Body of pancreas (tissue), 4 donors: ENCODE measurements around the gene NVL. TPM values are rescaled to one million over a fixed set of nuclear protein-coding genes. Genes with fewer than 3 reads are reported as not detected.
"Not testable (repeated sequence)": the region's sequence is repeated elsewhere in the genome, so short reads cannot be mapped to it uniquely, and the experiment has no call there.

ENCODE experiments used
- ATAC-seq: fragments of 150-250 bp; one replicate; pipeline ENCODE4 v1.9.1; 2016
- DNase-seq, 4 donors: peaks; one replicate each; pipeline ENCODE4 v3.0.0-alpha.2; 2019
- H3K27ac ChIP-seq, 4 donors: fragments of 200-600 bp; sonication (generic); 1 replicate in 3 of 4; 2 replicates in 1 of 4; pipeline versions ENCODE4 v1.5.1 to v1.6.1; 2016 to 2019; ENCODE audit warnings: mild to moderate bottlenecking in 1 of 4, mixed read lengths in 1 of 4, moderate library complexity in 1 of 4
- H3K27me3 ChIP-seq, 2 donors: fragments of 200-600 bp; sonication (generic); one replicate each; pipeline ENCODE4 v1.6.0; 2016; ENCODE audit warnings: mild to moderate bottlenecking in 1 of 2
- H3K36me3 ChIP-seq, 2 donors: fragments of 200-600 bp; sonication (generic); replicated peaks in 1 of 2; 2 replicates each; pipeline ENCODE4 v1.5.1; 2016; ENCODE audit warnings: low read depth in 2 of 2; ENCODE audit not compliant: insufficient read depth in 1 of 2
- H3K4me1 ChIP-seq: fragments of 200-600 bp; sonication (generic); one replicate; pipeline ENCODE4 v1.6.0; 2016
- H3K4me3 ChIP-seq, 2 donors: fragments of 200-600 bp; sonication (generic); 1 replicate in 1 of 2; 2 replicates in 1 of 2; pipeline ENCODE4 v1.5.1; 2016 to 2019
- H3K9me3 ChIP-seq, 3 donors: fragments of 200-600 bp; sonication (generic); 1 replicate in 2 of 3; 2 replicates in 1 of 3; pipeline ENCODE4 v1.5.1; 2016
- POLR2A ChIP-seq, 3 donors: fragments of 450-650 bp; IDR thresholded peaks; one replicate each; pipeline ENCODE4 v1.6.1; 2016; ENCODE audit warnings: antibody characterized with exemption in 3 of 3, mild to moderate bottlenecking in 2 of 3
- WGBS, 2 donors: methylation state at CpG; one replicate each; pipeline ENCODE4 v1.1.5; 2017; 5-methylcytosine and 5-hydroxymethylcytosine counted together
- intact Hi-C: fragments of 100-400 bp; cut with DNase I; formaldehyde crosslinking; loops from one replicate; pipeline ENCODE4 v1.15.1; 2023
- total RNA-seq, 2 donors: library from RNA; depleted of rRNA; stranded (reverse); fragments of >200 nt; gene quantifications; one replicate each; pipeline ENCODE4 v1.1.0, GENCODE V29; 2016
- TF ChIP-seq, protein P1 (sequence below), 7 experiments: fragments of 450-650 bp in 4 of 7; fragments of 200-600 bp in 3 of 7; sonication (generic) in 3 of 7; IDR thresholded peaks; one replicate each; pipeline ENCODE4 v1.5.1; 2016 to 2019; ENCODE audit warnings: antibody characterized with exemption in 7 of 7

NVL gene
- total RNA-seq, 2 donors from 2014 or later = 24.6 to 31.0 TPM

DNA sequence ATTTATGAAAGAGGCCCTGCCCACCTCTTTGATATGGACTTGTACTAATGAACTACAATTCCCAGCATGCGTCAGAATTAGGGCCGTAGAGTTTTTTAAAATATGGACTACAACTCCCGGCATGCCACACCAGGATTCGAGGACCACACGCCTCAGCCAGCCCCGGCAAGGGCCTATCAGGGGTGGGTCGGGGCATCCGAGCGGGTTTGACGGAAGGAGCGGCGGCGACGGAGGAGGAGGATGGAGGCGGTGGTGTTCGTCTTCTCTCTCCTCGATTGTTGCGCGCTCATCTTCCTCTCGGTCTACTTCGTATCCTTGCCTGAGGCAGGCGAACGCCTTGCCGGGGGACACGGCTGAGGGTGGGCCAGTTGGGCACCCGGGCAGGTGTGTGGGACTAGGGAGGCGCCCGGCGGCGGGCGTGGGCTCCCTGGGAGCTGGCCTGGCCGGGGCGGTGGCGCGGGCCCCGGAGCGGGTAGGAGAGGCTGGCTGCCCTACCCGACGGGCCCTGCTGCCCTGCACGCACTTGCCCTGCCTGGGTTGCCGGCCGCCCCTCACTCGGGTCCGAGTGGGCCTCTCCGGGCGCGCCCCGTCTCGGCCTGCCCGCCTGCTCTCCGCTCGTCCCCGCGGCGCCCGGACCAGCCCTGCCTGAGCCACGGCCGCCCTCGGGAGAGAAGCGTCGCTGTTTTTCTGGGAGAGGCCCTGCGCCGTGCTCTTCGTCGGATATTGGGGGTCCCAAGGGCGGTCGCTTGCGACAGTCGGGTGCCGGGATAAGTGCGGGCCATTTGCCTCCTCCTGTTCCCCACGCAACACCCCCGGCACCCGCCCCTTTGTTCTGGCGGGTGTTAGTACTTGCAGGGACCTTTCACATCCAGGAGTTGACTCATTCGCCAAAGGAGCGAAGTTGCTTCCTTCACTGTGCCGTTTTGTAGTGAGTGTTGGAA, 27.0 kb upstream of the NVL start, which contains the start of gene CNIH4:
CNIH4 (plus strand) TSS at position 195 of the 941 bp plus-strand sequence; CDS start at position 241, 46 bp downstream.
- Histone ChIP-seq H3K27ac (peak within 1 kb of the TSS; percentile 66 to 89 (median 82)), H3K27me3 (no peaks in the 10 kb centered on the region), H3K4me1 (peaks cover 9% of the 10 kb centered on the region), H3K36me3 (no peaks in the 10 kb centered on the region), H3K4me3 (peak within 1 kb of the TSS; percentile 91 to 96), H3K9me3 (no peaks in the 10 kb centered on the region)
- peak; percentile 84 to 96 (median 90) for DNase-seq
- TF ChIP-seq POLR2A (IDR thresholded peaks at IDR 0.05) = peak; percentile 25 to 86 (median 72)
- TF ChIP-seq, protein P1, sequence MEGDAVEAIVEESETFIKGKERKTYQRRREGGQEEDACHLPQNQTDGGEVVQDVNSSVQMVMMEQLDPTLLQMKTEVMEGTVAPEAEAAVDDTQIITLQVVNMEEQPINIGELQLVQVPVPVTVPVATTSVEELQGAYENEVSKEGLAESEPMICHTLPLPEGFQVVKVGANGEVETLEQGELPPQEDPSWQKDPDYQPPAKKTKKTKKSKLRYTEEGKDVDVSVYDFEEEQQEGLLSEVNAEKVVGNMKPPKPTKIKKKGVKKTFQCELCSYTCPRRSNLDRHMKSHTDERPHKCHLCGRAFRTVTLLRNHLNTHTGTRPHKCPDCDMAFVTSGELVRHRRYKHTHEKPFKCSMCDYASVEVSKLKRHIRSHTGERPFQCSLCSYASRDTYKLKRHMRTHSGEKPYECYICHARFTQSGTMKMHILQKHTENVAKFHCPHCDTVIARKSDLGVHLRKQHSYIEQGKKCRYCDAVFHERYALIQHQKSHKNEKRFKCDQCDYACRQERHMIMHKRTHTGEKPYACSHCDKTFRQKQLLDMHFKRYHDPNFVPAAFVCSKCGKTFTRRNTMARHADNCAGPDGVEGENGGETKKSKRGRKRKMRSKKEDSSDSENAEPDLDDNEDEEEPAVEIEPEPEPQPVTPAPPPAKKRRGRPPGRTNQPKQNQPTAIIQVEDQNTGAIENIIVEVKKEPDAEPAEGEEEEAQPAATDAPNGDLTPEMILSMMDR (IDR thresholded peaks at IDR 0.05) = peak in 1 of 7 experiments; percentile 11
- WGBS, 2 donors = 0 to 2% methylated on average over 9 to 76 of the region's 78 CpGs
- ATAC-seq = peak; percentile 98
- intact Hi-C loops = no loop called here

DNA sequence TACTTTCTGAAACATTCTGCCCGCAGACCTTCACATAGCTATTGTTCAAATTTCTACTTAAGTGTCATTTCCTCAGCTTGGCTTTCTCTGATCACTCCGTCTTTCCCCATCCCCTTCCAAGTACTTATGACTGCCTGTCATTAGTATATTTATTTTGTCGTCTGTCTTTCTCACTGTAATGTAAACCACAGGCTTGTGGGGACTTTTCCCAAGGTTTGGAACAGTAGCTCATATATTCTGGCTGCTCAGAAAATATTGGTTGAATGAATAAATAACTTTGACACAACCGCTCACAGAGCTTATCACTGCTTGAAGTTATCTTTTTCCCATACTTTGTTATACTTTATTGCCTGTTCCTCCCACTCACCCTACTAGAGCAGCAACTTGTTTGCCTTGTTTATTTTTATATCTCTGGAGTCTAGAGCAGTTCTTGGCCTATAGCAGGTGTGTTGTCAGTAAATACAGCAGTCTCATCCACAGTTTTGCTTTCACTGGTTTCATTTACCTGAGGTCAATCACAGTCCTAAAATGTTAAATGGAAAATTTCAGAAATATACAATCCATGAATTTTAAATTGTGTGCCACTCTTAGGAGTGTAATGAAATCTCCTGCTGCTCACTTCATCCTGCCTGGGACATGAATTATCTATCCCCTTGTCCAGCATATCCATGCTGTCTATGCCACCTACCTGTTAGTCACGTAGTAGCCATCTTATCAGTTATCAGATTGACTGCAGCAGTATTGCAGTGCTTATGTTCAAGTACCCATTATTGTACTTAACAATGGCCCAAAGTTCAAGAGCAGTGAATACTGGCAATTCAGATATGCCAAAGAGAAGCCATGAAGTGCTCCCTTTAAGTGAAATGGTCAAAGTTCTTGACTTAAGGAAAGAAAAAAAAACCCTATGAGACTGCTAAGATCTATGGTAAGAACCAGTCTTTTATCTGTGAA, 24.3 kb upstream of the NVL start:
- intact Hi-C loops = no loop called here
- Histone ChIP-seq H3K9me3 (no peaks in the 10 kb centered on the region), H3K4me1 (peaks cover 9% of the 10 kb centered on the region), H3K36me3 (no peaks in the 10 kb centered on the region), H3K27ac (no peak overlapping the region), H3K4me3 (no peak overlapping the region), H3K27me3 (no peaks in the 10 kb centered on the region)
- no peak for TF ChIP-seq POLR2A (IDR thresholded peaks at IDR 0.05)
- TF ChIP-seq, protein P1 (IDR thresholded peaks at IDR 0.05) = no peak
- DNase-seq = no peak
- WGBS, 2 donors = 57 to 61% methylated on average over 5 of the region's 5 CpGs
- no peak for ATAC-seq

DNA sequence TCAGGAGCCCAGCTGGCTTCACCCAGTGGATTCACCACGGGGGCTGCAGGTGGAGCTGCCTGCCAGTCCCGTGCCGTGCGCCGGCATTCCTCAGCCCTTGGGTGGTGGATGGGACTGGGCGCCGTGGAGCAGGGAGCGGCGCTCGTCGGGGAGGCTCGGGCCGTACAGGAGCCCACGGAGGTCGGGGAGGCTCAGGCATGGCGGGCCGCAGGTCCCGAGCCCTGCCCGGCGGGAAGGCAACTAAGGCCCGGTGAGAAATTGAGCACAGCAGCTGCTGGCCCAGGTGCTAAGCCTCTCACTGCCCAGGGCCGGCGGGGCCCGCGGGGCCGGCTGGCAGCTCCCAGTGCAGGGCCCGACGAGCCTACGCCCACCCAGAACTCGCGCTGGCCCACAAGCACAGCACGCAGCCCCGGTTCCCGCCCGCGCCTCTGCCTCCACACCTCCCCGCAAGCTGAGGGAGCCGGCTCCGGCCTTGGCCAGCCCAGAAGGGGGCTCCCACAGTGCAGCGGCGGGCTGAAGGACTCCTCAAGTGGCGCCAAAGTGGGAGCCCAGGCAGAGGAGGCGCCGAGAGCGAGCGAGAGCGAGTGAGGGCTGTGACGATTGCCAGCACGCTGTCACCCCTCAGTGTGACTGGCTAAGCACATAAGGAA, 22.6 kb upstream of the NVL start:
- intact Hi-C loops, ATAC-seq, H3K27me3 ChIP-seq, H3K4me3 ChIP-seq, DNase-seq, H3K4me1 ChIP-seq, H3K36me3 ChIP-seq, H3K9me3 ChIP-seq, H3K27ac ChIP-seq: not testable (repeated sequence)
- 92 to 96% methylated on average over 11 to 40 of the region's 49 CpGs for WGBS, 2 donors

DNA sequence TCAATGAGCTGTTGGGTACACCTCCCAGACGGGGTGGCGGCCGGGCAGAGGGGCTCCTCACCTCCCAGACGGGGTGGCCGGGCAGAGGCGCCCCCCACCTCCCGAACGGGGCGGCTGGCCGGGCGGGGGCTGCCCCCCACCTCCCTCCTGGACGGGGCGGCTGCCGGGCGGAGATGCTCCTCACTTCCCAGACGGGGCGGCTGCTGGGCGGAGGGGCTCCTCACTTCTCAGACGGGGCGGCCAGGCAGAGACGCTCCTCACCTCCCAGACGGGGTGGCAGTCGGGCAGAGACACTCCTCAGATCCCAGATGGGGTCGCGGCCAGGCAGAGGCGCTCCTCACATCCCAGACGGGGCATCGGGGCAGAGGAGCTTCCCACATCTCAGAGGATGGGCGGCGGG, 19.7 kb upstream of the NVL start:
- intact Hi-C loops, H3K27me3 ChIP-seq, DNase-seq, H3K36me3 ChIP-seq, H3K4me3 ChIP-seq, H3K27ac ChIP-seq, ATAC-seq, H3K9me3 ChIP-seq, H3K4me1 ChIP-seq: not testable (repeated sequence)
- 84 to 89% methylated on average over 12 to 30 of the region's 30 CpGs for WGBS, 2 donors

DNA sequence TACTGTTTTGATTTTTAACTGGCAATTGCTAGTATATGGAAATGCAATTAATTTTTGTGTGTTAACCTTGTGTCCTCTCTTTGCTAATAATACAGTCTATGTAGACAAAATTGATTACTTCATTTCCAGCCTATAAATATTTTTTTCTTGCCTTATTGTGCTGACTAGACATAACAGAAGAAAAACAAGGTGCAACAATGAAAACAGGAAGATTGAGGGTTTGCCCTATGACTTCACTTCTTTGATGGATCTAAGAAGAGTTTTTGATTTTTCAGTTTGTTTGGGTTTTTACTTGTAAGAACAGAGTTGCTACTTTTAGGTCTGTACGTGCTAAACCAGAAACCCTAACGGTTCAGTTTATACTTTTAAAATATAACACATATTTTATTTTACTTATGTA, 18.2 kb upstream of the NVL start:
- ATAC-seq (no peak), DNase-seq (no peak)
- H3K9me3 ChIP-seq = peaks cover 0 to 15% (median 0%) of the 10 kb centered on the region in 3 donors
- no peak for TF ChIP-seq POLR2A (IDR thresholded peaks at IDR 0.05)
- H3K4me1 ChIP-seq = no peaks in the 10 kb centered on the region
- no peaks in the 10 kb centered on the region for H3K36me3 ChIP-seq
- H3K27me3 ChIP-seq = no peaks in the 10 kb centered on the region
- 83 to 88% methylated on average over 2 of the region's 2 CpGs for WGBS, 2 donors
- H3K4me3 ChIP-seq = no peak overlapping the region
- no peak overlapping the region for H3K27ac ChIP-seq
- intact Hi-C loops = no loop called here
